ENCODE measurements around the gene BEST4. TPM values are rescaled to one million over a fixed set of nuclear protein-coding genes. Genes with fewer than 3 reads are reported as not detected.
A peak's percentile ranks its signal among the peaks of the same experiment; 100 is the strongest.

The BEST4 gene
- total RNA-seq, 2 experiments from 2014 or later: 0.44 to 3.1 TPM

- Histone ChIP-seq H3K4me2 (ENCODE audit: low read length) (peak overlapping the region; percentile 92), H3K27ac (ENCODE audit: low read depth, low read length, poor library complexity, severe bottlenecking) (peak overlapping the region; percentile 93), H4K20me1 (ENCODE audit: insufficient read depth, low read length) (no peaks in the 10 kb centered on the region), H3K4me1 (ENCODE audit: insufficient read depth, low read length, poor library complexity, severe bottlenecking) (peaks cover 31% of the 10 kb centered on the region), H3K79me2 (ENCODE audit: insufficient read depth, low read depth, low read length) (no peaks in the 10 kb centered on the region), H3K4me3 (ENCODE audit: low read depth, low read length, poor library complexity, severe bottlenecking) (peak overlapping the region; percentile 67), H2AFZ (ENCODE audit: low read length) (peak overlapping the region; percentile 76), H3K9me3 (ENCODE audit: low read length) (no peaks in the 10 kb centered on the region), H3K36me3 (ENCODE audit: insufficient read depth, low read length) (no peaks in the 10 kb centered on the region), H3K9me2 (ENCODE audit: insufficient read depth, low read length) (no peaks in the 10 kb centered on the region)
- BruUV-seq (replicated peaks): no TSS peak
- ChIA-PET POLR2A (interaction anchor here (0.6 to 6.7 kb wide), 14 partner anchors 11 to 1719 kb away, joined by 3 to 83 read pairs (median 4); partner anchors contain the start of genes BTBD19, PLK3 and RNU5D-1), CTCF (ENCODE audit: unreplicated experiment) (interaction anchor here (0.9 to 1.6 kb wide), 2 partner anchors 11 to 21 kb away, joined by 3 to 4 read pairs; partner anchors contain the start of gene PLK3)
- intact Hi-C loops (cut with micrococcal nuclease; ENCODE audit: unreplicated experiment): no loop called here
- TF ChIP-seq EZH2phosphoT487 (IDR thresholded peaks at IDR 0.05; ENCODE audit: borderline replicate concordance, low read depth, low read length) (no peak), CTCF (conservative IDR thresholded peaks at IDR 0.05; ENCODE audit: low read length) (no peak)
- no peak for DNase-seq (ENCODE audit: low spot score)
Measured at GRCh38 chr1:44820328-44821239, 32.6 kb upstream of the BEST4 start.

GRCh38 chr1:44819608-44820327 is 31.8 kb upstream of the BEST4 start:
- Histone ChIP-seq H3K36me3 (ENCODE audit: insufficient read depth, low read length) (no peaks in the 10 kb centered on the region), H3K4me1 (ENCODE audit: insufficient read depth, low read length, poor library complexity, severe bottlenecking) (peaks cover 36% of the 10 kb centered on the region), H3K79me2 (ENCODE audit: insufficient read depth, low read depth, low read length) (no peaks in the 10 kb centered on the region), H3K9me3 (ENCODE audit: low read length) (no peaks in the 10 kb centered on the region), H3K4me2 (ENCODE audit: low read length) (peak overlapping the region; percentile 92), H2AFZ (ENCODE audit: low read length) (peak overlapping the region; percentile 76), H3K27ac (ENCODE audit: low read depth, low read length, poor library complexity, severe bottlenecking) (peak overlapping the region; percentile 93), H3K9me2 (ENCODE audit: insufficient read depth, low read length) (no peaks in the 10 kb centered on the region), H4K20me1 (ENCODE audit: insufficient read depth, low read length) (no peaks in the 10 kb centered on the region), H3K4me3 (ENCODE audit: low read depth, low read length, poor library complexity, severe bottlenecking) (peak overlapping the region; percentile 67)
- CTCF ChIA-PET (ENCODE audit: unreplicated experiment): interaction anchor here (0.9 to 1.6 kb wide), 3 partner anchors 10 to 20 kb away, joined by 3 to 6 read pairs (median 4); partner anchors contain the start of gene PLK3
- peak; percentile 95 for DNase-seq (ENCODE audit: low spot score)
- POLR2A ChIA-PET: interaction anchor here (0.6 to 6.7 kb wide), 21 partner anchors 10 to 483 kb away, joined by 3 to 83 read pairs (median 4); partner anchors contain the start of genes BTBD19, HECTD3, PLK3 and RNU5D-1
- BruUV-seq (replicated peaks): TSS peak; percentile 99
- TF ChIP-seq EZH2phosphoT487 (IDR thresholded peaks at IDR 0.05; ENCODE audit: borderline replicate concordance, low read depth, low read length) (no peak), CTCF (conservative IDR thresholded peaks at IDR 0.05; ENCODE audit: low read length) (no peak)
- intact Hi-C loops (cut with micrococcal nuclease; ENCODE audit: unreplicated experiment): loop anchor here (1.0 to 2.0 kb wide), 4 partner anchors 21 to 98 kb away; partner anchors contain the start of gene RNU5D-1
